Esophagus squamous epithelium (tissue), 4 donors: Measurements from ENCODE around the gene TNNT3.

Experiments used
- POLR2A ChIP-seq, 4 donors: fragments of 450-650 bp; IDR thresholded peaks; one replicate each; pipeline ENCODE4 v1.6.1; 2017; ENCODE audit warnings: antibody characterized with exemption in 4 of 4, mild to moderate bottlenecking in 4 of 4, moderate library complexity in 3 of 4
- TF ChIP-seq, protein P1 (sequence below), 6 experiments: fragments of 450-650 bp in 4 of 6; fragments of 200-600 bp in 2 of 6; sonication (generic) in 2 of 6; IDR thresholded peaks; one replicate each; pipeline ENCODE4 v1.5.1; 2016 to 2019; ENCODE audit warnings: antibody characterized with exemption in 6 of 6, mild to moderate bottlenecking in 4 of 6, moderate library complexity in 4 of 6

- TF ChIP-seq, protein P1, sequence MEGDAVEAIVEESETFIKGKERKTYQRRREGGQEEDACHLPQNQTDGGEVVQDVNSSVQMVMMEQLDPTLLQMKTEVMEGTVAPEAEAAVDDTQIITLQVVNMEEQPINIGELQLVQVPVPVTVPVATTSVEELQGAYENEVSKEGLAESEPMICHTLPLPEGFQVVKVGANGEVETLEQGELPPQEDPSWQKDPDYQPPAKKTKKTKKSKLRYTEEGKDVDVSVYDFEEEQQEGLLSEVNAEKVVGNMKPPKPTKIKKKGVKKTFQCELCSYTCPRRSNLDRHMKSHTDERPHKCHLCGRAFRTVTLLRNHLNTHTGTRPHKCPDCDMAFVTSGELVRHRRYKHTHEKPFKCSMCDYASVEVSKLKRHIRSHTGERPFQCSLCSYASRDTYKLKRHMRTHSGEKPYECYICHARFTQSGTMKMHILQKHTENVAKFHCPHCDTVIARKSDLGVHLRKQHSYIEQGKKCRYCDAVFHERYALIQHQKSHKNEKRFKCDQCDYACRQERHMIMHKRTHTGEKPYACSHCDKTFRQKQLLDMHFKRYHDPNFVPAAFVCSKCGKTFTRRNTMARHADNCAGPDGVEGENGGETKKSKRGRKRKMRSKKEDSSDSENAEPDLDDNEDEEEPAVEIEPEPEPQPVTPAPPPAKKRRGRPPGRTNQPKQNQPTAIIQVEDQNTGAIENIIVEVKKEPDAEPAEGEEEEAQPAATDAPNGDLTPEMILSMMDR (IDR thresholded peaks at IDR 0.05), result no peak
- TF ChIP-seq POLR2A (IDR thresholded peaks at IDR 0.05), result no peak
Observed at GRCh38 chr11:1946812-1947484, 27.4 kb downstream of the TNNT3 start, which contains the start of gene MRPL23.
